H1 (cell line): Measurements from ENCODE around the gene USP20. TPM values are rescaled to one million over a fixed set of nuclear protein-coding genes. Genes with fewer than 3 reads are reported as not detected.

ENCODE experiments used
- CTCF ChIA-PET: fragments of 300-600 bp; sonication (Branson Sonifier 250); formaldehyde crosslinking; loops from one replicate; lab custom pipeline; 2021; ENCODE audit not compliant: partially characterized antibody; lab: Charles Lee
- POLR2A ChIA-PET: fragments of 300-600 bp; sonication (Branson Sonifier 250); formaldehyde crosslinking; loops from one replicate; lab custom pipeline; 2021; ENCODE audit warnings: inconsistent platforms; ENCODE audit not compliant: partially characterized antibody; lab: Charles Lee
- DNase-seq, 2 experiments: peaks; one replicate each; pipeline versions ENCODE4 v3.0.0 to v3.0.0-alpha.2; 2010 to 2022; ENCODE audit warnings: low spot score in 2 of 2, low read depth in 1 of 2, mixed read lengths in 1 of 2
- FAIRE-seq: peaks from 2 replicates; lab custom pipeline; 2011; peaks lifted over from hg19 to GRCh38; lab: Jason Lieb, UNC
- H2AFZ ChIP-seq: 2 replicates; pipeline ENCODE4 v1.8.1; 2012; ENCODE audit warnings: low read length, inconsistent platforms
- H2AK5ac ChIP-seq: 2 replicates; pipeline ENCODE4 v1.6.1; 2013; ENCODE audit warnings: low read depth, low read length
- H2BK120ac ChIP-seq: replicated peaks from 2 replicates; pipeline ENCODE3; 2013; ENCODE audit warnings: low read depth, low read length, inconsistent platforms
- H2BK12ac ChIP-seq: 2 replicates; pipeline ENCODE4 v1.6.1; 2013; ENCODE audit warnings: low read depth, low read length
- H2BK15ac ChIP-seq: 2 replicates; pipeline ENCODE4 v1.6.1; 2013; ENCODE audit warnings: low read length
- H2BK20ac ChIP-seq: 2 replicates; pipeline ENCODE4 v1.6.1; 2013; ENCODE audit warnings: low read length
- H2BK5ac ChIP-seq: 2 replicates; pipeline ENCODE4 v1.6.1; 2013; ENCODE audit warnings: low read depth, low read length
- H3K14ac ChIP-seq: 2 replicates; pipeline ENCODE4 v1.6.1; 2013; ENCODE audit warnings: inconsistent platforms; ENCODE audit not compliant: insufficient read length
- H3K18ac ChIP-seq: 2 replicates; pipeline ENCODE4 v1.6.1; 2013; ENCODE audit warnings: low read length; ENCODE audit errors: extremely low read depth
- H3K23ac ChIP-seq: 2 replicates; pipeline ENCODE4 v1.6.1; 2013; ENCODE audit warnings: inconsistent platforms; ENCODE audit not compliant: insufficient read length
- H3K23me2 ChIP-seq: 2 replicates; pipeline ENCODE4 v1.6.1; 2013; ENCODE audit warnings: low read depth, low read length
- H3K27ac ChIP-seq: 2 replicates; pipeline ENCODE4 v1.6.1; 2011; ENCODE audit warnings: low read depth, low read length, inconsistent platforms
- H3K27me3 ChIP-seq, 4 experiments: replicated peaks in 1 of 4; 1 replicate in 1 of 4; 2 replicates in 3 of 4; pipeline versions ENCODE4 v1.6.1 to v1.8.1; 2011 to 2013; ENCODE audit warnings: low read length in 3 of 4, mild to moderate bottlenecking in 3 of 4, inconsistent platforms in 2 of 4, mixed read lengths in 2 of 4, moderate library complexity in 1 of 4; ENCODE audit not compliant: control insufficient read depth in 3 of 4, insufficient read depth in 3 of 4; ENCODE audit errors: extremely low read depth in 1 of 4
- H3K36me3 ChIP-seq, 4 experiments: 2 replicates each; pipeline versions ENCODE4 v1.6.1 to v1.8.1; 2011 to 2013; ENCODE audit warnings: mild to moderate bottlenecking in 4 of 4, low read length in 3 of 4, moderate library complexity in 2 of 4, control low read depth in 1 of 4, inconsistent platforms in 1 of 4; ENCODE audit not compliant: insufficient read depth in 4 of 4, control insufficient read depth in 2 of 4
- H3K4ac ChIP-seq: replicated peaks from 2 replicates; pipeline ENCODE3; 2013; ENCODE audit warnings: low read length, low read depth, mixed read lengths, inconsistent platforms; ENCODE audit not compliant: insufficient read length
- H3K4me1 ChIP-seq, 4 experiments: replicated peaks in 1 of 4; 1 replicate in 1 of 4; 2 replicates in 3 of 4; pipeline versions ENCODE4 v1.6.1 to v1.8.1; 2011 to 2013; ENCODE audit warnings: low read length in 3 of 4, inconsistent platforms in 2 of 4, mixed read lengths in 1 of 4; ENCODE audit not compliant: insufficient read depth in 4 of 4, control insufficient read depth in 3 of 4
- H3K4me2 ChIP-seq, 2 experiments: 2 replicates each; pipeline versions ENCODE4 v1.6.1 to v1.8.1; 2011 to 2013; ENCODE audit warnings: low read depth in 2 of 2, low read length in 2 of 2, control low read depth in 1 of 2, inconsistent platforms in 1 of 2, mild to moderate bottlenecking in 1 of 2; ENCODE audit not compliant: insufficient read depth in 1 of 2
- H3K4me3 ChIP-seq, 4 experiments: fragments of 200-600, 300-600 bp in 1 of 4; sonication (generic), shearing (Covaris generic), sonication (Bioruptor Twin) in 1 of 4; 2 replicates each; pipeline versions ENCODE4 v1.5.1 to v1.8.1; 2011 to 2016; ENCODE audit warnings: low read length in 4 of 4, low read depth in 3 of 4, control low read depth in 2 of 4, inconsistent platforms in 2 of 4, mild to moderate bottlenecking in 2 of 4, mixed read lengths in 1 of 4, moderate library complexity in 1 of 4; ENCODE audit not compliant: insufficient read depth in 2 of 4; ENCODE audit errors: extremely low read depth in 1 of 4
- H3K56ac ChIP-seq: replicated peaks from 2 replicates; pipeline ENCODE3; 2013; ENCODE audit warnings: low read depth, mild to moderate bottlenecking, mixed read lengths, low read length, inconsistent platforms; ENCODE audit not compliant: insufficient read length
- H3K79me1 ChIP-seq: 2 replicates; pipeline ENCODE4 v1.6.1; 2013; ENCODE audit warnings: low read depth, low read length, control low read depth
- H3K79me2 ChIP-seq, 2 experiments: 2 replicates each; pipeline versions ENCODE4 v1.6.1 to v1.8.1; 2012 to 2013; ENCODE audit warnings: low read length in 2 of 2, mild to moderate bottlenecking in 2 of 2, inconsistent platforms in 1 of 2; ENCODE audit not compliant: insufficient read depth in 2 of 2, control insufficient read depth in 1 of 2
- H3K9ac ChIP-seq, 4 experiments: replicated peaks in 1 of 4; 1 replicate in 1 of 4; 2 replicates in 3 of 4; pipeline versions ENCODE4 v1.6.1 to v1.8.1; 2011 to 2013; ENCODE audit warnings: low read depth in 3 of 4, low read length in 3 of 4, control low read depth in 2 of 4, mild to moderate bottlenecking in 2 of 4, moderate library complexity in 2 of 4, inconsistent platforms in 1 of 4; ENCODE audit errors: extremely low read depth in 1 of 4
- H3K9me3 ChIP-seq, 2 experiments: 2 replicates each; pipeline versions ENCODE4 v1.6.1 to v1.8.1; 2012 to 2013; ENCODE audit warnings: mild to moderate bottlenecking in 2 of 2, moderate library complexity in 2 of 2, control low read depth in 1 of 2, inconsistent platforms in 1 of 2, low read depth in 1 of 2, low read length in 1 of 2, mixed read lengths in 1 of 2; ENCODE audit not compliant: insufficient read depth in 2 of 2
- H4K20me1 ChIP-seq, 2 experiments: replicated peaks in 1 of 2; 2 replicates each; pipeline versions ENCODE3 to v1.8.1; 2011 to 2013; ENCODE audit warnings: inconsistent platforms in 2 of 2, low read length in 2 of 2, mild to moderate bottlenecking in 1 of 2; ENCODE audit not compliant: insufficient read depth in 2 of 2, control insufficient read depth in 1 of 2
- H4K5ac ChIP-seq: 2 replicates; pipeline ENCODE4 v1.6.1; 2013; ENCODE audit warnings: low read length, low read depth, mixed read lengths, inconsistent platforms; ENCODE audit not compliant: insufficient read length
- H4K8ac ChIP-seq: 2 replicates; pipeline ENCODE4 v1.8.0; 2013; ENCODE audit warnings: mild to moderate bottlenecking, moderate library complexity, low read length, inconsistent platforms; ENCODE audit not compliant: insufficient read depth; ENCODE audit errors: extremely low read depth
- H4K91ac ChIP-seq: replicated peaks from 2 replicates; pipeline ENCODE3; 2013; ENCODE audit warnings: low read length, mixed read lengths, inconsistent platforms; ENCODE audit not compliant: insufficient read length
- BRCA1 ChIP-seq: IDR thresholded peaks from 2 replicates; pipeline ENCODE4 v1.6.1; 2012; ENCODE audit warnings: low read depth, low read length, improper control_type of control experiment
- EGR1 ChIP-seq: IDR thresholded peaks from 2 replicates; pipeline ENCODE4 v1.6.1; 2011; ENCODE audit warnings: low read depth, low read length, borderline replicate concordance
- KDM5A ChIP-seq: fragments of 200-600 bp; IDR thresholded peaks from 2 replicates; pipeline ENCODE4 v1.7.1; 2012; ENCODE audit warnings: mild to moderate bottlenecking, low read length, inconsistent platforms, mixed read lengths
- POLR2AphosphoS5 ChIP-seq: IDR thresholded peaks from 2 replicates; pipeline ENCODE4 v1.6.1; 2011; ENCODE audit warnings: low read depth, low read length
- POU5F1 ChIP-seq: IDR thresholded peaks from 2 replicates; pipeline ENCODE4 v1.6.1; 2011; ENCODE audit warnings: low read depth, mild to moderate bottlenecking, low read length, moderate library complexity
- RNF2 ChIP-seq: fragments of 200-900, 300-1000 bp; sonication (generic); IDR thresholded peaks from 2 replicates; pipeline ENCODE4 v1.7.1; 2016; ENCODE audit warnings: borderline replicate concordance, low read depth, mild to moderate bottlenecking, antibody characterized with exemption, low read length; ENCODE audit not compliant: poor library complexity, severe bottlenecking; ENCODE audit errors: missing control alignments
- SIX5 ChIP-seq: IDR thresholded peaks from 2 replicates; pipeline ENCODE4 v1.6.1; 2011; ENCODE audit warnings: mild to moderate bottlenecking, low read depth, low read length
- TEAD4 ChIP-seq: IDR thresholded peaks from 2 replicates; pipeline ENCODE4 v1.6.1; 2012; ENCODE audit warnings: low read depth, low read length, inconsistent platforms, mixed read lengths
- WGBS, 2 experiments: shearing (Covaris generic) in 1 of 2; methylation state at CpG; one replicate each; pipeline versions ENCODE4 v1.1.6 to v1.1.7; 2013 to 2015; ENCODE audit warnings: low lambda C conversion rate in 2 of 2, mixed read lengths in 2 of 2, inconsistent platforms in 1 of 2, low coverage in 1 of 2, missing lambda C conversion rate in 1 of 2; ENCODE audit not compliant: insufficient replicate concordance in 2 of 2, insufficient coverage in 1 of 2, insufficient read length in 1 of 2; ENCODE audit errors: extremely low coverage in 1 of 2, missing lambda C conversion rate in 1 of 2; 5-methylcytosine and 5-hydroxymethylcytosine counted together
- polyA plus RNA-seq, 7 experiments: library from polyadenylated mRNA; depleted of rRNA in 3 of 7; stranded (reverse) in 5 of 7; unstranded in 2 of 7; fragments of >200 nt in 5 of 7; fragments of 200-250 nt in 2 of 7; gene quantifications; 1 replicate in 5 of 7; 2 replicates in 1 of 7; 4 replicates in 1 of 7; pipeline versions ENCODE4 v1.2.1 to v1.2.3, GENCODE V29; 2011 to 2013; ENCODE audit warnings: missing spikeins in 2 of 7, mixed read lengths in 2 of 7
- total RNA-seq: library from RNA; stranded (reverse); fragmentation: NEBNext Ultra II Directional; extraction: Animal tissue kit (Norgen Biotek cat#: 25700); gene quantifications from 2 replicates; pipeline ENCODE4 v1.2.1, GENCODE V29; 2021

The USP20 gene
- total and polyA plus RNA-seq, 2 of the 8 experiments (the other 6 are each of a cell fraction or from before 2014, with no cell fraction given), result 13.4 to 23.0 TPM

GRCh38 chr9:129929496-129930125, 94.4 kb downstream of the USP20 start:
- no peak overlapping the region for H2BK20ac ChIP-seq
- no peaks in the 10 kb centered on the region for H3K79me2 ChIP-seq
- 92% methylated on average over 7 of the region's 9 CpGs; no CpG with 5 or more reads in 1 of the 2 experiments for WGBS, 2 experiments
- no peak overlapping the region for H2BK120ac ChIP-seq
- DNase-seq (no peak), FAIRE-seq (no peak)
- H2AK5ac ChIP-seq, result no peak overlapping the region
- H3K36me3 ChIP-seq, result peaks cover 0 to 9% (median 2%) of the 10 kb centered on the region in 4 experiments; a peak in 3 of 8 replicates
- no peak overlapping the region for H3K23ac ChIP-seq
- no peak overlapping the region; the same call in 1 of the 2 replicates for H3K27ac ChIP-seq
- H4K8ac ChIP-seq, result no peak overlapping the region
- no peak overlapping the region for H2BK5ac ChIP-seq
- H2BK12ac ChIP-seq, result no peak overlapping the region
- no peak overlapping the region for H3K4me2 ChIP-seq
- no peak overlapping the region for H3K18ac ChIP-seq
- no peak overlapping the region for H3K4ac ChIP-seq
- no peaks in the 10 kb centered on the region for H3K23me2 ChIP-seq
- H3K79me1 ChIP-seq, result no peaks in the 10 kb centered on the region
- no peak overlapping the region for H3K4me3 ChIP-seq
- TF ChIP-seq BRCA1, result no peak
- TF ChIP-seq POU5F1, result no peak
- no peak for TF ChIP-seq RNF2
- no peak for TF ChIP-seq TEAD4
- TF ChIP-seq EGR1, result no peak
- TF ChIP-seq SIX5, result no peak
- TF ChIP-seq KDM5A, result no peak
- TF ChIP-seq POLR2AphosphoS5, result no peak
- no peak overlapping the region for H2AFZ ChIP-seq
- H4K5ac ChIP-seq, result no peak overlapping the region
- H3K4me1 ChIP-seq, result peaks cover 0 to 4% (median 1%) of the 10 kb centered on the region in 4 experiments; a peak in 3 of 7 replicates
- H4K20me1 ChIP-seq, result no peaks in the 10 kb centered on the region
- ChIA-PET POLR2A (interaction anchor here (0.6 kb wide), 2 partner anchors 30 to 186 kb away, joined by 3 read pairs; no protein-coding TSS in a partner anchor), CTCF (no interaction called here)
- no peak overlapping the region for H3K9ac ChIP-seq
- no peak overlapping the region for H2BK15ac ChIP-seq
- no peak overlapping the region for H3K14ac ChIP-seq
- no peak overlapping the region for H3K56ac ChIP-seq
- no peaks in the 10 kb centered on the region for H3K9me3 ChIP-seq
- H4K91ac ChIP-seq, result no peak overlapping the region
- no peaks in the 10 kb centered on the region for H3K27me3 ChIP-seq
